Skeletal muscle satellite cell (primary cell): ENCODE results near the gene THOC6.

Experiments
- H3K27me3 ChIP-seq: 2 replicates; pipeline ENCODE4 v1.7.0; 2013; ENCODE audit warnings: low read length; ENCODE audit not compliant: control insufficient read depth, insufficient read depth
- H3K36me3 ChIP-seq: 2 replicates; pipeline ENCODE4 v1.7.0; 2013; ENCODE audit warnings: mild to moderate bottlenecking, control low read depth, low read length; ENCODE audit not compliant: insufficient read depth
- H3K4me1 ChIP-seq: 2 replicates; pipeline ENCODE4 v1.7.0; 2013; ENCODE audit warnings: low read length; ENCODE audit not compliant: control insufficient read depth, insufficient read depth
- H3K4me2 ChIP-seq: 2 replicates; pipeline ENCODE4 v1.7.0; 2013; ENCODE audit warnings: mild to moderate bottlenecking, low read length
- H3K4me3 ChIP-seq: 2 replicates; pipeline ENCODE4 v1.7.0; 2013; ENCODE audit warnings: low read length
- H3K9ac ChIP-seq: 2 replicates; pipeline ENCODE4 v1.7.0; 2013; ENCODE audit warnings: mild to moderate bottlenecking, low read depth, low read length, moderate library complexity
- H3K9me3 ChIP-seq: replicated peaks from 2 replicates; pipeline ENCODE4 v1.7.0; 2013; ENCODE audit warnings: mild to moderate bottlenecking, control low read depth, low read length

THOC6 gene

GRCh38 chr16:2996298-2996697 lies 27.5 kb upstream of the THOC6 start:
- Histone ChIP-seq H3K4me1 (no peaks in the 10 kb centered on the region), H3K4me3 (no peak overlapping the region), H3K4me2 (no peak overlapping the region), H3K9me3 (no peaks in the 10 kb centered on the region), H3K9ac (no peak overlapping the region), H3K36me3 (no peaks in the 10 kb centered on the region), H3K27me3 (peaks cover 14% of the 10 kb centered on the region)

- peaks cover 14% of the 10 kb centered on the region for H3K27me3 ChIP-seq
- H3K4me1 ChIP-seq: no peaks in the 10 kb centered on the region
- H3K9me3 ChIP-seq: no peaks in the 10 kb centered on the region
- H3K4me2 ChIP-seq: no peak overlapping the region
- no peak overlapping the region for H3K4me3 ChIP-seq
- no peaks in the 10 kb centered on the region for H3K36me3 ChIP-seq
- H3K9ac ChIP-seq: no peak overlapping the region
These were observed 23.9 kb upstream of the THOC6 start for GRCh38 chr16:2999929-3000328.

- Histone ChIP-seq H3K4me2 (no peak overlapping the region), H3K4me1 (no peaks in the 10 kb centered on the region), H3K9me3 (no peaks in the 10 kb centered on the region), H3K27me3 (peaks cover 14% of the 10 kb centered on the region), H3K9ac (no peak overlapping the region), H3K36me3 (no peaks in the 10 kb centered on the region), H3K4me3 (no peak overlapping the region)
These were observed 23.3 kb upstream of the THOC6 start for GRCh38 chr16:3000540-3000939.

- H3K4me3 ChIP-seq: no peak overlapping the region
- no peak overlapping the region for H3K4me2 ChIP-seq
- H3K9me3 ChIP-seq: no peaks in the 10 kb centered on the region
- peaks cover 14% of the 10 kb centered on the region for H3K27me3 ChIP-seq
- no peaks in the 10 kb centered on the region for H3K4me1 ChIP-seq
- no peak overlapping the region for H3K9ac ChIP-seq
- H3K36me3 ChIP-seq: no peaks in the 10 kb centered on the region
These were observed 22.5 kb upstream of the THOC6 start for GRCh38 chr16:3001316-3001715.

GRCh38 chr16:3003582-3004270 lies 20.1 kb upstream of the THOC6 start:
- Histone ChIP-seq H3K27me3 (peaks cover 24% of the 10 kb centered on the region), H3K4me2 (peak overlapping the region; percentile 77), H3K4me3 (peak overlapping the region; percentile 55), H3K9ac (no peak overlapping the region), H3K9me3 (no peaks in the 10 kb centered on the region), H3K36me3 (no peaks in the 10 kb centered on the region), H3K4me1 (no peaks in the 10 kb centered on the region)

GRCh38 chr16:3004319-3004718 lies 19.5 kb upstream of the THOC6 start:
- no peaks in the 10 kb centered on the region for H3K36me3 ChIP-seq
- peak overlapping the region; percentile 77 for H3K4me2 ChIP-seq
- H3K9me3 ChIP-seq: no peaks in the 10 kb centered on the region
- H3K4me1 ChIP-seq: no peaks in the 10 kb centered on the region
- H3K9ac ChIP-seq: no peak overlapping the region
- H3K4me3 ChIP-seq: peak overlapping the region; percentile 55
- H3K27me3 ChIP-seq: peaks cover 23% of the 10 kb centered on the region

DNA sequence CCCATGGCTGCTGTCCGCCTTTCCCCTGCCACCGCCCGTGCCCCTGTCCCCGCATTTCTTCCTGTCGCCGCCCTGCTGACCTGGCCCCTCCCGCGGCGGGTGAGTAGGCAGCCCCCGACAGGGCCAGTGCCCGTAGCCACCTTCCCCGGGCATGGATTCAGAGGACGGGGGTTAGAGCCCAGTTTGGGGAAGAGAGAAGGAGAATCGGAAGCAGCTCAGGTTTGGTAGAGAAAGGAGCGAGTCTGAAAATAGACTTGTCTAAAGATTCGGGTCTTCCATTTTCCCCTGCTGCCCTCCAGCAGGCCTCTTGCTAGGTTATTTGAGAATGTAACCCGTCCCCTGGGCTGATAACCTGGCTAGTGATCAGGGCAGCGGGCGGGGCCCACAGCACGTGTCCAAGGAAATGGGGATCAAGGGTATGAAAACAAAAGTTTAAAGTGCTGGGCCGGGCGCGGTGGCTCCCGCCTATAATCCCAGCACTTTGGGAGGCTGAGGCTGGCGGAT lies 19.0 kb upstream of the THOC6 start:
- Histone ChIP-seq H3K4me2 (peak overlapping the region; percentile 59), H3K9me3 (no peaks in the 10 kb centered on the region), H3K4me3 (no peak overlapping the region), H3K4me1 (no peaks in the 10 kb centered on the region), H3K9ac (no peak overlapping the region), H3K27me3 (peaks cover 20% of the 10 kb centered on the region), H3K36me3 (no peaks in the 10 kb centered on the region)

GRCh38 chr16:3007059-3007956 lies 16.5 kb upstream of the THOC6 start:
- Histone ChIP-seq H3K27me3 (peaks cover 28% of the 10 kb centered on the region), H3K4me3 (no peak overlapping the region), H3K9ac (no peak overlapping the region)

DNA sequence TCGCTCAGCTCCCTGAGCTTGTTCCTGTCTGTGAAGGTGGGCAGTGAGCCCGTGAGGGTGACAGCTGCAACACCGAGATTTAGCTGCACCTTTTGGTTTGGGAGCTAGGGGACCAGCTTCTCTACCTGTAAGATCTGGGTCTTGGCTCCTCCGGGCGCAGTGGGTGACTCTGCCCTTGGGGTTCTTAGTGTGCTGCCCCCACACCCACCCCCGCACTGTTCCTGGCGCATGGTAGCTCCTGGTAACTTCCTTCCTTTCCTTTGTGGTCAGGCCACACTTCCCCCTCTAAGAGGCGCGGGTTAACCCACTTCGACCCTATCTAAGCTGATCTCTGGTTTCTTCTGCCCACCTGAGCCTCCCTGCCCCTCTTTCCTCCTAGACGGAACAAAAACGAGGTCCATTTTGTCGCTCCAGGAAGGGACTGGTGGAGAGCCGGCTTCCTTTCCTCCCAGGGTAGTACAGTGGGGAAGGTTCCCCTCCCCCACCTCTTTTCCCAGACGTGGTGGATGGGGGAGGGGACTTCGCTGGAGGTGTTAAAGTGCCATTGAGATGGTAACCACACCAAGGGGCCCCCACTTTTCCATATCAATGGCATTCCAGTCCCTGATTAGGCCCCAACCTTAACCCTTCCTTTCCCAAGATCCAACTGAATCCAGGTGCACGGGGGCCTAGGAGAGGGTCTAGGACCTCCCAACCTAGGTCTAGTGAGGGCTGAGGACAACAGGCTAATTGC lies 15.7 kb upstream of the THOC6 start:
- H3K4me2 ChIP-seq: no peak overlapping the region
- no peak overlapping the region for H3K9ac ChIP-seq
- peaks cover 36% of the 10 kb centered on the region for H3K27me3 ChIP-seq
- no peaks in the 10 kb centered on the region for H3K9me3 ChIP-seq
- no peaks in the 10 kb centered on the region for H3K4me1 ChIP-seq
- no peaks in the 10 kb centered on the region for H3K36me3 ChIP-seq
- no peak overlapping the region for H3K4me3 ChIP-seq

More at GRCh38 chr16:3007059-3007956, 16.5 kb upstream of the THOC6 start:
- Histone ChIP-seq H3K4me2 (no peak overlapping the region), H3K4me1 (no peaks in the 10 kb centered on the region), H3K9me3 (no peaks in the 10 kb centered on the region), H3K36me3 (no peaks in the 10 kb centered on the region)

DNA sequence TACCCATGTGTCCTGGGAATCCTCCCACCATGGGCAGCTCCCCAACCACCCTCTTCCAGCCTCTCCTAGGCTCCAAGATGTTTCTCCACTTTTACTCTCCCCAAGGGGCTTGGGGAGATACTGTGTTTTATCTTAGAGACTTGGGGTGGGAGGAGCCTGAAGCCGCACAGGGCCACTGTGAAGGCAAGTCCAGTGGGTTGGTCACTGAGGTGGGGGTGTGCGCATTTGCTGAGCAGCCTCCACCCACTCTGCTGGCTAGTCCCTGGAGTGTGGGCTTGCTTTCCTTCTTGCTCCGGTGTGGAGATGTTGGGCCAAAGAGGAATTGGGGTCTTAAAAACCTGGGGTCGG lies 15.2 kb upstream of the THOC6 start:
- peaks cover 40% of the 10 kb centered on the region for H3K27me3 ChIP-seq
- H3K9me3 ChIP-seq: no peaks in the 10 kb centered on the region
- H3K4me2 ChIP-seq: no peak overlapping the region
- H3K36me3 ChIP-seq: no peaks in the 10 kb centered on the region
- H3K9ac ChIP-seq: no peak overlapping the region
- H3K4me1 ChIP-seq: no peaks in the 10 kb centered on the region
- H3K4me3 ChIP-seq: no peak overlapping the region
